Gastrocnemius medialis (tissue), 4 donors: ENCODE results near the gene CHST13. TPM values are rescaled to one million over a fixed set of nuclear protein-coding genes. Genes with fewer than 3 reads are reported as not detected.

Experiments
- ATAC-seq, 2 donors: fragments of 150-250 bp; one replicate each; pipeline ENCODE4 v1.9.1; 2016
- DNase-seq, 2 donors: peaks; one replicate each; pipeline ENCODE4 v3.0.0-alpha.2; 2019
- H3K27ac ChIP-seq, 4 donors: fragments of 200-600 bp; sonication (generic); 1 replicate in 1 of 4; 2 replicates in 3 of 4; pipeline ENCODE4 v1.5.1; 2016 to 2018; ENCODE audit warnings: mild to moderate bottlenecking in 2 of 4, moderate library complexity in 1 of 4
- H3K27me3 ChIP-seq, 3 donors: fragments of 200-600 bp; sonication (generic) in 2 of 3; 1 replicate in 1 of 3; 2 replicates in 2 of 3; pipeline versions ENCODE4 v1.5.1 to v1.6.0; 2016 to 2019; ENCODE audit warnings: mild to moderate bottlenecking in 1 of 3, moderate library complexity in 1 of 3
- H3K36me3 ChIP-seq, 2 donors: fragments of 200-600 bp; sonication (generic) in 1 of 2; one replicate each; pipeline ENCODE4 v1.5.1; 2017 to 2018
- H3K4me1 ChIP-seq, 2 donors: fragments of 200-600 bp; sonication (generic) in 1 of 2; one replicate each; pipeline ENCODE4 v1.5.1; 2016 to 2017; ENCODE audit warnings: mild to moderate bottlenecking in 2 of 2
- H3K4me3 ChIP-seq, 4 donors: fragments of 200-600 bp; sonication (generic) in 3 of 4; 1 replicate in 1 of 4; 2 replicates in 3 of 4; pipeline ENCODE4 v1.5.1; 2016 to 2019; ENCODE audit warnings: mild to moderate bottlenecking in 2 of 4
- H3K9me3 ChIP-seq, 3 donors: fragments of 200-600 bp; sonication (generic) in 2 of 3; 1 replicate in 1 of 3; 2 replicates in 2 of 3; pipeline ENCODE4 v1.5.1; 2016 to 2019
- POLR2A ChIP-seq, 2 donors: fragments of 450-650 bp; IDR thresholded peaks; one replicate each; pipeline ENCODE4 v1.6.1; 2017; ENCODE audit warnings: antibody characterized with exemption in 2 of 2, mild to moderate bottlenecking in 2 of 2, moderate library complexity in 2 of 2
- in situ Hi-C, 4 donors: fragments of 200-750 bp; cut with MboI; loops; one replicate each; pipeline versions ENCODE4 v1.15.0 to v1.8.0; 2017; ENCODE audit warnings: low sequenced_read_pairs in 4 of 4
- intact Hi-C: fragments of 100-400 bp; cut with DNase I; formaldehyde crosslinking; loops from one replicate; pipeline ENCODE4 v1.15.1; 2023; ENCODE audit warnings: low total_unique reads
- total RNA-seq, 4 donors: library from RNA; depleted of rRNA; stranded (reverse); fragments of >200 nt; gene quantifications; one replicate each; pipeline versions ENCODE4 v1.1.0 to v1.2.3, GENCODE V29; 2016
- TF ChIP-seq, protein P1 (sequence below), 5 experiments: fragments of 450-650 bp in 3 of 5; fragments of 200-600 bp in 2 of 5; sonication (generic) in 2 of 5; IDR thresholded peaks in 4 of 5; conservative IDR thresholded peaks in 1 of 5; 1 replicate in 4 of 5; 2 replicates in 1 of 5; pipeline ENCODE4 v1.5.1; 2016 to 2019; ENCODE audit warnings: antibody characterized with exemption in 5 of 5, mild to moderate bottlenecking in 3 of 5, moderate library complexity in 3 of 5

Gene CHST13
- total RNA-seq, 4 donors from 2014 or later, result 0.49 TPM; not detected in 3

DNA sequence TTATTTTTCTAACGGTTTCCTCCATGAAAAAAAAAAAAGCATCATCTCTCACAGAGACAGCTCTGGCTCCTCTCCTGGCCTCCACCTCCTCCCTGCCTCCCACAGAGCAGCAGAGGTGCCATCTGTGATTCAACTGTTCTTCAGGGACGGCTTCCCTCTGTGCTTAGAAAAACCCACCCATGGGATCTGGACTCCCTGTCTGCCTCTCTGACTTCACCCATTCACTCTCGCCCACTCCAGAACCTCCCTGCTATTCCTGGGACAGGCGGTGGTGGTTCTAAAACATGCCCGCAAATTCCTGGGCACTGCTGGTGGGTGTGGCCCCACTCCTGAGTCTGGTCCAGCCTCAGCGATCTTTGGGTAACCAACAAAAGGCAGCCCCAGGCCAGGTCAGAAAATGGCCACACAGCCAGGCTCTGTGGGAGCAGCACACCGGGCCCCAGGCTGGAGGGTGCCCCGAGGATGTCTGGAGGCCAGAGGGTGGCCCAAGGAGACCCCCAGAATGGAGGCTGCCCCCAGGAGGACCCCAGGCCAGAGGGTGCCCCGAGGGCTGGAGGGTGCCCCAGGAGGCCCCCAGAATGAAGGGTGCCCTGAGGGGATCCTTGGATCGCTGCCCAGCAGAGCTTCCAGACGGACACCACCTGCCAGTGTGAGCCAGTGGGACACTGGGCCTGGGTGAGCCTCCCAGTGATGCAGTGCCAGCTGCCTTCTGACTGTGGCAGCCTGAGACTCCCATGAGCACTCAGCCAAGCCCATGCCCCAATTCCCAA is 2.6 kb upstream of the CHST13 start:
- no peak overlapping the region for H3K27ac ChIP-seq
- H3K27me3 ChIP-seq, result peaks cover 0 to 8% (median 0%) of the 10 kb centered on the region in 3 donors
- peaks cover 0 to 7% of the 10 kb centered on the region in 2 donors for H3K4me1 ChIP-seq
- no peak overlapping the region for H3K4me3 ChIP-seq
- intact Hi-C loops, result loop anchor here (5.0 to 10.0 kb wide), 2 partner anchors 933 to 1026 kb away; no protein-coding TSS in a partner anchor
- DNase-seq (no peak), ATAC-seq (no peak)
- H3K9me3 ChIP-seq, result no peaks in the 10 kb centered on the region
- in situ Hi-C loops, result no loop called here
- TF ChIP-seq, protein P1, sequence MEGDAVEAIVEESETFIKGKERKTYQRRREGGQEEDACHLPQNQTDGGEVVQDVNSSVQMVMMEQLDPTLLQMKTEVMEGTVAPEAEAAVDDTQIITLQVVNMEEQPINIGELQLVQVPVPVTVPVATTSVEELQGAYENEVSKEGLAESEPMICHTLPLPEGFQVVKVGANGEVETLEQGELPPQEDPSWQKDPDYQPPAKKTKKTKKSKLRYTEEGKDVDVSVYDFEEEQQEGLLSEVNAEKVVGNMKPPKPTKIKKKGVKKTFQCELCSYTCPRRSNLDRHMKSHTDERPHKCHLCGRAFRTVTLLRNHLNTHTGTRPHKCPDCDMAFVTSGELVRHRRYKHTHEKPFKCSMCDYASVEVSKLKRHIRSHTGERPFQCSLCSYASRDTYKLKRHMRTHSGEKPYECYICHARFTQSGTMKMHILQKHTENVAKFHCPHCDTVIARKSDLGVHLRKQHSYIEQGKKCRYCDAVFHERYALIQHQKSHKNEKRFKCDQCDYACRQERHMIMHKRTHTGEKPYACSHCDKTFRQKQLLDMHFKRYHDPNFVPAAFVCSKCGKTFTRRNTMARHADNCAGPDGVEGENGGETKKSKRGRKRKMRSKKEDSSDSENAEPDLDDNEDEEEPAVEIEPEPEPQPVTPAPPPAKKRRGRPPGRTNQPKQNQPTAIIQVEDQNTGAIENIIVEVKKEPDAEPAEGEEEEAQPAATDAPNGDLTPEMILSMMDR (IDR thresholded peaks at IDR 0.05 in 4 of 5, conservative IDR thresholded peaks at IDR 0.05 in 1 of 5), result no peak
- TF ChIP-seq POLR2A (IDR thresholded peaks at IDR 0.05), result no peak
- no peaks in the 10 kb centered on the region for H3K36me3 ChIP-seq

DNA sequence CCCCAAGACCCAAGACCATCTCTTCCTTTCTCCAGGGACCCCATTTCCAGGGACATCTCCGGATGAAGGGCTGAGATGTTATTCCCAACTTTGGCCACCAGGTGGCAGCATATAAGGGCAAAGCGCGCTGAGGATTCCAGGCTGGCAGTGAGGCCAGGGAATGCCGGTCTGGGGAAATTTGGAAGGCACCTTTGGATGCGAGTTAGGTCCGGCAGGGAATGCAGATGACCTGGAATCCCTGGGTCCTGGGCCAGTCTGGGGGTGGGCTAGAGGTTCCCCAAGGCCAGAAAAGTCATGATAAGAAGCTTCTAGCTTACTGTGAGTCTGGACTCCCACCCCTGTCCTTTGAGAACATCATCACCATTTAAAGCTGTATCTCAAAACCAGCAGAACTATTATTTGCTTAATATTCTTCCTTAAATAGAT is 1.6 kb upstream of the CHST13 start:
- intact Hi-C loops (loop anchor here (2.0 to 10.0 kb wide), 3 partner anchors 132 to 1025 kb away; partner anchors contain the start of gene TXNRD3), in situ Hi-C loops (no loop called here)
- Histone ChIP-seq H3K9me3 (no peaks in the 10 kb centered on the region), H3K27ac (no peak overlapping the region), H3K36me3 (no peaks in the 10 kb centered on the region), H3K4me1 (peaks cover 0 to 7% of the 10 kb centered on the region in 2 donors), H3K27me3 (peaks cover 0 to 8% (median 0%) of the 10 kb centered on the region in 3 donors), H3K4me3 (no peak overlapping the region)
- no peak for TF ChIP-seq POLR2A (IDR thresholded peaks at IDR 0.05)
- TF ChIP-seq, protein P1 (IDR thresholded peaks at IDR 0.05 in 4 of 5, conservative IDR thresholded peaks at IDR 0.05 in 1 of 5), result peak; percentile 72 to 92 (median 85)
- ATAC-seq (peak in 1 of 2 donors; percentile 70), DNase-seq (peak in 1 of 2 donors; percentile 32)

DNA sequence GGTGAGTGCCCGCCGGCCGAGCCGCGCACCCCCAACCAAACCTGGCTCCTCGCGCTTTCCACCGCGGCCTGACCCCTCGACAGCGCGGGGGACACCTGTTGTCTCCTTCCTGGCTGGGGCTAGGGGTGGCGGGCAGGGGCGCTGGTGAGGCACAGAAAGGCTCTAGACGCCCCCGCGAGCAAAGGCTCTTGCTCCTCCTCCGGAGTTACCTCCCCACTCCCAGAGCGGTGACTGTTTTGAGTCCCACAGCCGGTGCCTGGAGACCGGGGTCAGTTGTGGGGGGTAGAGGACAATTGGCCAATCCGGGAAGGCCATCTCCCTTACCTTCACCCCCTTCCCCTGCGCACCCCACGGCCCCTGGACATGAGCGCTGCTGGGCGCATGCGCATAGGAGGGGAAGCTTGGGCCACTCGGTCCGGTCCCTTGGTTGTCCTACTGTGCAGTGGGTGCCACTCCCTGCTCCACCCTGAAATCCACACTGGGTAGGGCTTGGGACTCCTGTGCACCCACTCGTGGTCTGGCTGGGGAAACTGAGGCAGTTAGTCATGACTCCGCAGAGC is 554 bp downstream of the CHST13 start:
- peak in 1 of 2 donors; percentile 6 for ATAC-seq
- no peaks in the 10 kb centered on the region for H3K9me3 ChIP-seq
- no peak for DNase-seq
- in situ Hi-C loops, result no loop called here
- no peak for TF ChIP-seq POLR2A (IDR thresholded peaks at IDR 0.05)
- TF ChIP-seq, protein P1 (IDR thresholded peaks at IDR 0.05 in 4 of 5, conservative IDR thresholded peaks at IDR 0.05 in 1 of 5), result no peak
- intact Hi-C loops, result loop anchor here (5.0 to 10.0 kb wide), 2 partner anchors 930 to 1023 kb away; no protein-coding TSS in a partner anchor
- H3K4me3 ChIP-seq, result peak overlapping the region; percentile 38 to 51 (median 44)
- H3K4me1 ChIP-seq, result peaks cover 0 to 7% of the 10 kb centered on the region in 2 donors
- H3K36me3 ChIP-seq, result no peaks in the 10 kb centered on the region
- no peak overlapping the region for H3K27ac ChIP-seq
- H3K27me3 ChIP-seq, result peaks cover 0 to 8% (median 0%) of the 10 kb centered on the region in 3 donors

DNA sequence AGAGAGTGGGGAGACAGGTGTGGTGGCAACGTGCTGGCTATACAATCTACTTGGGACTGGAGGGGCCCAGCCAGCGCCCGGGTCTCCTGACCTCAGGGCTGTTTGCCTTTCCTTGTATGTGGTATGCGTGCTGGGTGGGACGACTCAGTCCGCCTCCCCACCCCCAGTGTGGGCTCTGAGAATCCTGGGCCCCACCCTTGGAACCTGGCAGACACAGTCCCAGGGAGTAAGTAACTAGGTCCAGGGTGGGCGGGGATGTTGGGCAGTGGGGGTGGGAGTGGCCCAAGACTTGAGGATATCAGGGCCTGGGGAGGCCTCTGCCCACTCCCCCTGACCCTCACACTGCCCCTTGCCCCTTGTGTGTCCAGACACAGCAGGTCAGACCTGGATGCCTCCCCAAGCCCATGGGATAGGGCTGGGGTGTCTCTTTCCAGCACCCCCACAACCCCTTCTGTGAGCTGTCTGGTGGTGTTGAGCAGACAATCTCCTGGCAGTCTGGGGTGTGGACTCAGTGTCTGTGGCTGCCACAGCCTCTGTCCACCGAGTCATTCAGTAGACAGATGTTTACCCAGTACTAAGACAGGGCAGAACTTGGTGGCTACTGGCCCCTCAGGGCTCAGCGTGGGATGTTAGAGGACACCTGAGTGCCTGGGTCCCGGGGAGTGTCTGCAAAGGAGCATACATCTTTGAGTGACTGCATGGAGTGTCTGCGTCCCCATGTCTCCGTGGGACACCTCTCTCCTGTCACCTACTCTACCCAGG is 1.3 kb downstream of the CHST13 start:
- Histone ChIP-seq H3K36me3 (no peaks in the 10 kb centered on the region), H3K4me3 (no peak overlapping the region), H3K27ac (no peak overlapping the region), H3K4me1 (peaks cover 0 to 7% of the 10 kb centered on the region in 2 donors), H3K27me3 (peaks cover 0 to 8% (median 0%) of the 10 kb centered on the region in 3 donors), H3K9me3 (no peaks in the 10 kb centered on the region)
- ATAC-seq (no peak), DNase-seq (no peak)
- in situ Hi-C loops, result no loop called here
- intact Hi-C loops, result loop anchor here (10.0 kb wide), 1 partner anchor 930 kb away; no protein-coding TSS in a partner anchor
- TF ChIP-seq POLR2A (IDR thresholded peaks at IDR 0.05), result no peak
- TF ChIP-seq, protein P1 (IDR thresholded peaks at IDR 0.05 in 4 of 5, conservative IDR thresholded peaks at IDR 0.05 in 1 of 5), result no peak
